ENCODE measurements around the gene ZNF839. TPM values are rescaled to one million over a fixed set of nuclear protein-coding genes. Genes with fewer than 3 reads are reported as not detected.

Gene ZNF839
- total RNA-seq, 1 experiment from 2014 or later, result 10.8 TPM

DNA sequence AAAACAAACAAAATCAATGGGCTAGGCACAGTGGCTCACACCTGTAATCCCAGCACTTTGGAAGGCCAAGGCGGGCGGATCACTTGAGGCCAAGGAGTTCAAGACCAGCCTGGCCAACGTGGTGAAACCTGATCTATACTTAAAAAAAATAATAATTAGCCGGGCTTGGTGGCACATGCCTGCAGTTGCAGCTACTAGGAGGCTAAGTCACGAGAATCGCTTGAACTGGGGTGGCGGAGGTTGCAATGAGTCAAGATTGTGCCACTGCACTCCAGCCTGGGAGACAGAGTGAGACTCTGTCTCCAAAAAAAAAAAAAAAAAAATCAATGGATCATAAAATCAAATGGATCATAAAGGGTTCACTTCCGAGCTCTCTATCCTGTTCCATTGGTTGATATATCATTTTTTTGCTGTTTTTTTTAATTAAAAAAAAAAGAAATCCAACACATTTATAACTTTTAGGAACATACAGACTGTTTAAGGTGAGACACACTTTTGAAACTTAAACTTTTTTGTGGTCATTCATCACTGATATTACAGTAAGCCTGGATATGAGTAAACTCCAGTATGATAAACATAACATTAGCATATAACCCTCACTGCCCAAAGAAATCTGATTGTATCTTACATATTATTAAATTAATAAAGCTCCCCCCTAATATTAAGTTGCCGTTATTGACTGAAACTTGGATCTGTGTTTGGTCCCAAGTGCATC, 36.6 kb upstream of the ZNF839 start:
- Histone ChIP-seq H3K36me3 (ENCODE audit: control insufficient read depth, insufficient read depth, low read length) (no peaks in the 10 kb centered on the region), H3K9me3 (ENCODE audit: control insufficient read depth, insufficient read depth, low read depth, low read length) (no peaks in the 10 kb centered on the region), H3K4me3 (ENCODE audit: low read depth in 2 of 2, low read length in 2 of 2) (no peak overlapping the region), H3K27me3 (ENCODE audit: control insufficient read depth, insufficient read depth, low read length) (no peaks in the 10 kb centered on the region), H3K27ac (ENCODE audit: low read length) (no peak overlapping the region), H3K4me1 (ENCODE audit: control insufficient read depth, insufficient read depth, low read length) (peaks cover 19% of the 10 kb centered on the region)
- POLR2A ChIA-PET, result interaction anchor here (0.7 kb wide), 1 partner anchor 112 kb away, joined by 6 read pairs; no protein-coding TSS in a partner anchor
- intact Hi-C loops (cut with micrococcal nuclease; ENCODE audit: unreplicated experiment), result no loop called here
- DNase-seq (ENCODE audit: low read depth, low spot score) (no peak), ATAC-seq (no peak)
- no TSS peak for BruUV-seq (replicated peaks)
- in situ Hi-C loops (cut with HindIII; ENCODE audit: low pct_unique_long_range_greater_than_20kb, low sequenced_read_pairs), result no loop called here
- CTCF ChIA-PET, result interaction anchor here (0.6 kb wide), 1 partner anchor 10 kb away, joined by 3 read pairs; no protein-coding TSS in a partner anchor
- TF ChIP-seq SIN3A (IDR thresholded peaks at IDR 0.05; ENCODE audit: borderline replicate concordance, insufficient read depth, low read depth, low read length), result no peak
- TF ChIP-seq, protein P1, sequence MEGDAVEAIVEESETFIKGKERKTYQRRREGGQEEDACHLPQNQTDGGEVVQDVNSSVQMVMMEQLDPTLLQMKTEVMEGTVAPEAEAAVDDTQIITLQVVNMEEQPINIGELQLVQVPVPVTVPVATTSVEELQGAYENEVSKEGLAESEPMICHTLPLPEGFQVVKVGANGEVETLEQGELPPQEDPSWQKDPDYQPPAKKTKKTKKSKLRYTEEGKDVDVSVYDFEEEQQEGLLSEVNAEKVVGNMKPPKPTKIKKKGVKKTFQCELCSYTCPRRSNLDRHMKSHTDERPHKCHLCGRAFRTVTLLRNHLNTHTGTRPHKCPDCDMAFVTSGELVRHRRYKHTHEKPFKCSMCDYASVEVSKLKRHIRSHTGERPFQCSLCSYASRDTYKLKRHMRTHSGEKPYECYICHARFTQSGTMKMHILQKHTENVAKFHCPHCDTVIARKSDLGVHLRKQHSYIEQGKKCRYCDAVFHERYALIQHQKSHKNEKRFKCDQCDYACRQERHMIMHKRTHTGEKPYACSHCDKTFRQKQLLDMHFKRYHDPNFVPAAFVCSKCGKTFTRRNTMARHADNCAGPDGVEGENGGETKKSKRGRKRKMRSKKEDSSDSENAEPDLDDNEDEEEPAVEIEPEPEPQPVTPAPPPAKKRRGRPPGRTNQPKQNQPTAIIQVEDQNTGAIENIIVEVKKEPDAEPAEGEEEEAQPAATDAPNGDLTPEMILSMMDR (IDR thresholded peaks at IDR 0.05), result no peak
- no peak for TF ChIP-seq POLR2AphosphoS5 (IDR thresholded peaks at IDR 0.05; ENCODE audit: low read depth, low read length)
- no peak for TF ChIP-seq TCF7L2 (IDR thresholded peaks at IDR 0.05; ENCODE audit: low read depth, low read length)
- TF ChIP-seq, protein P2, sequence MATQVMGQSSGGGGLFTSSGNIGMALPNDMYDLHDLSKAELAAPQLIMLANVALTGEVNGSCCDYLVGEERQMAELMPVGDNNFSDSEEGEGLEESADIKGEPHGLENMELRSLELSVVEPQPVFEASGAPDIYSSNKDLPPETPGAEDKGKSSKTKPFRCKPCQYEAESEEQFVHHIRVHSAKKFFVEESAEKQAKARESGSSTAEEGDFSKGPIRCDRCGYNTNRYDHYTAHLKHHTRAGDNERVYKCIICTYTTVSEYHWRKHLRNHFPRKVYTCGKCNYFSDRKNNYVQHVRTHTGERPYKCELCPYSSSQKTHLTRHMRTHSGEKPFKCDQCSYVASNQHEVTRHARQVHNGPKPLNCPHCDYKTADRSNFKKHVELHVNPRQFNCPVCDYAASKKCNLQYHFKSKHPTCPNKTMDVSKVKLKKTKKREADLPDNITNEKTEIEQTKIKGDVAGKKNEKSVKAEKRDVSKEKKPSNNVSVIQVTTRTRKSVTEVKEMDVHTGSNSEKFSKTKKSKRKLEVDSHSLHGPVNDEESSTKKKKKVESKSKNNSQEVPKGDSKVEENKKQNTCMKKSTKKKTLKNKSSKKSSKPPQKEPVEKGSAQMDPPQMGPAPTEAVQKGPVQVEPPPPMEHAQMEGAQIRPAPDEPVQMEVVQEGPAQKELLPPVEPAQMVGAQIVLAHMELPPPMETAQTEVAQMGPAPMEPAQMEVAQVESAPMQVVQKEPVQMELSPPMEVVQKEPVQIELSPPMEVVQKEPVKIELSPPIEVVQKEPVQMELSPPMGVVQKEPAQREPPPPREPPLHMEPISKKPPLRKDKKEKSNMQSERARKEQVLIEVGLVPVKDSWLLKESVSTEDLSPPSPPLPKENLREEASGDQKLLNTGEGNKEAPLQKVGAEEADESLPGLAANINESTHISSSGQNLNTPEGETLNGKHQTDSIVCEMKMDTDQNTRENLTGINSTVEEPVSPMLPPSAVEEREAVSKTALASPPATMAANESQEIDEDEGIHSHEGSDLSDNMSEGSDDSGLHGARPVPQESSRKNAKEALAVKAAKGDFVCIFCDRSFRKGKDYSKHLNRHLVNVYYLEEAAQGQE (IDR thresholded peaks at IDR 0.05; ENCODE audit: insufficient read depth in 1 of 2, low read depth in 2 of 2, low read length in 1 of 2), result no peak

DNA sequence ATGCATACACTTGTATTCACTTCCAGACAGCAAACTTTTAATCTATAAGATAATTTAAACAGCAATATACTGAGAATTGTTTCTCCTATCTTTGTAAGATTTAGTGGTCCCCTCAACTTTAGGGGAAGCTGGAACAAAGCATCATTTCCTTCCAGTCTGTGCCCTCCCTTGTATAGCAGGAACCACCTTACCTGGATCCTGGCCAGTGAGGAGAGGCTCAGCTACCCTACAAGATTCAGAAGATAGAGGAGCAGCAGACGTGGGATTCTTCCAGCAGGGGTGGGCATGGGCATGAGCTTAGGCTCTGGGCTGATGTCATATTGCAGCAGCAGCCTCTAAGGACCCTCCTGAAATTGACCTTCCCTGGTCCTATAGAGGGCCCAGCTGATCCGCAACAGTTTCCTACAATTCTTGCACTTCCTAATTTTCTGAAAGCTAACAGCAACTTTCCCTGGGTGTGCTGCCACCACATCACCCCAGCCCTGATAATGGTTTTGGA, 35.9 kb upstream of the ZNF839 start:
- CTCF ChIA-PET, result no interaction called here
- intact Hi-C loops (cut with micrococcal nuclease; ENCODE audit: unreplicated experiment) (no loop called here), in situ Hi-C loops (cut with HindIII; ENCODE audit: low pct_unique_long_range_greater_than_20kb, low sequenced_read_pairs) (no loop called here)
- no peak for ATAC-seq
- TF ChIP-seq, protein P1 (IDR thresholded peaks at IDR 0.05), result no peak
- no peak for TF ChIP-seq SIN3A (IDR thresholded peaks at IDR 0.05; ENCODE audit: borderline replicate concordance, insufficient read depth, low read depth, low read length)
- TF ChIP-seq POLR2AphosphoS5 (IDR thresholded peaks at IDR 0.05; ENCODE audit: low read depth, low read length), result no peak
- no peak for TF ChIP-seq TCF7L2 (IDR thresholded peaks at IDR 0.05; ENCODE audit: low read depth, low read length)
- TF ChIP-seq, protein P2 (IDR thresholded peaks at IDR 0.05; ENCODE audit: insufficient read depth in 1 of 2, low read depth in 2 of 2, low read length in 1 of 2), result no peak
- H3K9me3 ChIP-seq (ENCODE audit: control insufficient read depth, insufficient read depth, low read depth, low read length), result no peaks in the 10 kb centered on the region
- no peaks in the 10 kb centered on the region for H3K27me3 ChIP-seq (ENCODE audit: control insufficient read depth, insufficient read depth, low read length)
- BruUV-seq (replicated peaks), result no TSS peak
- no peak for DNase-seq (ENCODE audit: low read depth, low spot score)
- H3K4me3 ChIP-seq (ENCODE audit: low read depth in 2 of 2, low read length in 2 of 2), result no peak overlapping the region
- H3K27ac ChIP-seq (ENCODE audit: low read length), result no peak overlapping the region
- POLR2A ChIA-PET, result no interaction called here
- peaks cover 19% of the 10 kb centered on the region for H3K4me1 ChIP-seq (ENCODE audit: control insufficient read depth, insufficient read depth, low read length)
- no peaks in the 10 kb centered on the region for H3K36me3 ChIP-seq (ENCODE audit: control insufficient read depth, insufficient read depth, low read length)

Data from Panc1 (cell line).